D341Med (cell line): ENCODE measurements around the gene C15orf39.

ENCODE experiments used
- DNase-seq: peaks from one replicate; pipeline ENCODE4 v3.0.0; 2012; ENCODE audit warnings: low spot score

C15orf39 gene

GRCh38 chr15:75172284-75172820 lies 29.3 kb upstream of the C15orf39 start:
- DNase-seq: no peak

- DNase-seq: no peak
Observed at GRCh38 chr15:75174102-75174501, 27.6 kb upstream of the C15orf39 start.

GRCh38 chr15:75174729-75175128 lies 27.0 kb upstream of the C15orf39 start:
- DNase-seq: no peak

GRCh38 chr15:75176396-75176761 lies 25.3 kb upstream of the C15orf39 start:
- DNase-seq: no peak

- DNase-seq: peak; percentile 27
Observed at GRCh38 chr15:75177360-75178071, 24.2 kb upstream of the C15orf39 start.

GRCh38 chr15:75178171-75178937 lies 23.3 kb upstream of the C15orf39 start:
- peak; percentile 33 for DNase-seq

GRCh38 chr15:75178938-75179745 lies 22.5 kb upstream of the C15orf39 start:
- DNase-seq: peak; percentile 12

- DNase-seq: no peak
Observed at GRCh38 chr15:75179746-75180140, 21.9 kb upstream of the C15orf39 start.

GRCh38 chr15:75181780-75182179 lies 19.9 kb upstream of the C15orf39 start:
- DNase-seq: no peak

GRCh38 chr15:75182187-75183131 lies 19.2 kb upstream of the C15orf39 start:
- DNase-seq: peak; percentile 27

GRCh38 chr15:75185271-75186029 lies 16.2 kb upstream of the C15orf39 start:
- peak; percentile 10 for DNase-seq

GRCh38 chr15:75186044-75186443 lies 15.6 kb upstream of the C15orf39 start:
- DNase-seq: no peak

- no peak for DNase-seq
Observed at GRCh38 chr15:75188499-75188898, 13.2 kb upstream of the C15orf39 start.

- DNase-seq: no peak
Observed at GRCh38 chr15:75191235-75191634, 10.4 kb upstream of the C15orf39 start.

GRCh38 chr15:75192307-75192706 lies 9.4 kb upstream of the C15orf39 start:
- DNase-seq: no peak

- DNase-seq: no peak
Observed at GRCh38 chr15:75193272-75193671, 8.4 kb upstream of the C15orf39 start.

GRCh38 chr15:75193976-75194375 lies 7.7 kb upstream of the C15orf39 start:
- no peak for DNase-seq

GRCh38 chr15:75194397-75194796 lies 7.3 kb upstream of the C15orf39 start:
- DNase-seq: no peak

- peak; percentile 78 for DNase-seq
Observed at GRCh38 chr15:75195122-75195765, 6.4 kb upstream of the C15orf39 start.

GRCh38 chr15:75195766-75196241 lies 5.9 kb upstream of the C15orf39 start:
- DNase-seq: no peak
